ENCODE results near the gene ATP4B.

The ATP4B gene

GRCh38 chr13:113656831-113657671 is 947 bp downstream of the ATP4B start:
- no peak for DNase-seq (ENCODE audit: low read depth)

DNA sequence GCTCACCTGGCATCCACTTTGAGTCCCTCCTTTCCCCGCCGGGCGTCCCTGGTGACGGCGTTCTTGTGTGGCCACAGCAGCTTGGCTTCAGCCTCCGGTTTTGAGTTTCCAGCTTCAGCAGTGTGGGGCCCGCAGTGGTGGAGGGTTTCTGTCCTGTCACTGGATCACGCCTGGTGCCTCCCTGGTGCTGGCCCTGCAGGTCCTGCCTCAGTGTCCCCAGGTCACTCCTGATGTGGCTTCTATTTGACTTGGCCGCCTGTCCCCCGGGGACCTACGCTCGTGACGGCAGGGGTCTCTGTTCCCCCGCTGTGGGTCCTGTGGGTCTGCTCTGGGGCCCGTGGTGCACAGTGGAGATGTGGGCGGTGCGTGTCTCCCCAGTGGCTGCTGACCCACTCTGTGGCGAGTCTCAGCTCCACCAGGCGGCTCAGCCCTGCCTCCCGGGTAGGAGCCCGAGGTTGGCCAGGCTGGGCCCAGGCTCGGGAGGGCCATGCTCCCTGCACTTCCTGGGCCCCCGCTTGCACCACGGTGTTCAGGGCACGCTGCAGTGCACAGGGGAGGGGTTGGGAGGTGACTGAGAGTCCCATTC is 1.9 kb downstream of the ATP4B start:
- no peak for DNase-seq (ENCODE audit: low read depth)

GRCh38 chr13:113655346-113656002 is 2.5 kb downstream of the ATP4B start:
- DNase-seq (ENCODE audit: low read depth), result no peak

- no peak for DNase-seq (ENCODE audit: low read depth)
Observed at GRCh38 chr13:113654591-113655345, 3.2 kb downstream of the ATP4B start.

DNA sequence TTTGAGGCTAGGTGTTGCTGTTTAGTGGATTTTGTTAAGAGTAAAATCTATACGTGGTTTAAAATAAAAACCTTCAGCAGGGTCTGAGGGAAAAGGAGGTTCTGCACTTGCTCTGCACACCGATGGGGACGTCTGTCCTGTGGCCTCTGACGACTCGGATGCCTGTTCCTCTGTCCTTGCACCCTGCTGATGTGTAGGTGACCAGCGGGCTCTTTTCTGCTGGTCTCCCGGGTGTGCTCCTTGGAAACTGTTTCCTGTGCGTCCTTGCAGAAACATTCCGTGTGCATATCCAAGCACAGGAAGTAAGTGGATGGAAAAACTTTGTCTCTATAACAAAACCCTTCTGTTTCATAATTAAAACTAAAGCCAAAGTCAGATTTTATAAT is 3.8 kb downstream of the ATP4B start:
- no peak for DNase-seq (ENCODE audit: low read depth)

DNA sequence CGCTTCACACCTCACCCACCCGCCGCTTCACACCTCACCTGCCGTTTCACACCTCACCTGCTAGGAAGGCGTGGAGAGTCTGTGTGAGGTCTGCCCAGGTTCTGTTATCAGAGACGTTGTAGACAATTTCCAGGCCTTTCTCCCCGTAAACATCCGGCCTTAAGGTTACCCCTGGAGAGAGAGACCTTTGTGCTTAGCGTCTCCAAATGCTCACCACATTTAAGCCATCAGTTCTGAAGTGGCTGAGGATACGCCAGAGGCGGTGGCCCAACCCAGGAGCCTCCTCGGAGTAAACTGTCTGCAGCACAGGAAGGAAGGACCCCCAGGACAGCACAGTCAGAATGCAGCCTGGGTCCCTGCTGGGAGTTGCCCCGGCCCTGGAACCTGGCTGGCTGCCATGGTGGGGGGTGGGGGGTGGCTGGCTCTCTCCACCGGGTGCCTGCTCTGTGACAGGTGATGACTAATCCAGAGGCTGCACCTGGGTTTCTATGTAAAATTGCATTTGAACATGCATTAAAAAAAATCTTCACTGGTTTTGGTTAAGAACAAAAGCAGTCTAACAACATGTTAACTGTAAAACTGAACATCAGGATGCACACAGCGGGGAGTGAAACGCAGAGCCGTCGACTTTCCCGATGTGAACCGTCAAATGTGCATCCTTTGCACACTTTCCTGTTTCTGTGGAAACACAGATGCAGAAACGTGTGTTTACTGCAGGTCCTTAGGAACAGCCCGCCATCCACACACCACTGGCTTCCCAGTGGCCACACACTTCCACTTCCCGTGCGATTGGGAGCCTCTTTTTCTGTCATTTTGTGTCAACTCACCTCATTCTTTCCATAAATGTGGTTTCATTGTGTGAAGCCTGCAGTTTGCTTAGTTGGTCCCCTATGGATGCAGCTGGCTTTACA is 4.5 kb downstream of the ATP4B start:
- no peak for DNase-seq (ENCODE audit: low read depth)

DNA sequence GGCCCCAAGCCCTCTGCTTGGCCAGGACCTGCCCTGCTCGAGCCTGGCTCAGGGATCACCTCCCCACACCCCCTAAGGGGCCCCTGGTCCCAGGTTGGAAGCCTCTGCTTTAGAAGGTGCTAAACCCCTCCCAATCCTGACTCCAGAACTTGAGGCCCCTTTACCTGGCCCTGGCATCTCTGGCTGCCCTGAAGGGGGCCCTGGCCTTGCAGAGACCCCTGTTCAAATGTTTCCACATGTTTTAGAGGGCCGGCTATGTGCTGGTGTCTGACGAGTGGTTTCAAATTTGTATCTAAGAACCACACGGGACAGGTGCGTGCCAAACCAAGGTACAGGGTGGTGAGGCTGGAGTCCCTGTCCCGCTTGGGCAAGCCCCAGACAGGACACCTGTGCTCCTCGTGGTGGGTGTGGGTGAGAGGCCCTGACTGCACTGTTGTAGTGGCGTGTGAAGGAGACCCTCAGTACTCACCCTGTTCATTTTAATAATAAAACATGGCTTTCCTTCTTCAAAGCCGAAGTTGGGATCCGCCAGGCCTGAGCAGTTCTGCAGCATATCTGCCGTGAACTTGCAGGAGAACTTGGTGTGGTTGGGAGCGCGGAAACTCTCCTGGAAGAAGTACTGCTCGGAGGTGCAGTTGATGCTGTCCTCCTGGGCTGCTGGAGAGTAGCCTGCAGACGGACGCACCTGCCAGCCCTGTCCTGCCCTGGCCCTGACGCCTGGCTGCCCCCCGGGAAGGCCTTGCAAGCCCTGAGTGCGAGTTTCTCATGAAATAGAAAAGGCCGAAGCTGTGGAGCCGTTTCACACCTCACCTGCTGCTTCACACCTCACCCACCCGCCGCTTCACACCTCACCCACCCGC is 5.4 kb downstream of the ATP4B start:
- DNase-seq (ENCODE audit: low read depth), result no peak

GRCh38 chr13:113651511-113652403 is 6.2 kb downstream of the ATP4B start:
- no peak for DNase-seq (ENCODE audit: low read depth)

DNA sequence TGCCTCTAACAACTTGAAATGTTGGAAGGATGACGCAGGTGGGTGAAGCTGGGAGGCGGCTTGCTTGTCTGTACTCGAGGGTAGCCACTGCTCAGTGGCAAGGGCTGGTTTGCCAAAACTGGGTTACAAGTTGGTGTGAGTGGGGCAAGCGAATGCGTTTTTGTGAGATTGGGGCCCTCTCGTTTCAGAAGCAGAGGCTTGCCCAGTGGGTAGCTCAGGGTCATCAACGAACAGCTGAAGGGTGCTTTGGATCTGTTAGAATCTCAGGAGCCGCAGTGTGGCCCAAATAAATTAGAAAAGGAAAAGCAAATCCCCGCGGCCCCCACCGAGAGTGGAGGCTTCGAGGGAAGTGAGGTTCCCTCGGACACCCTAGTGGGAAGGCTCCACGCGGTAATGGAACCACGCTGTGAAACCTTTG is 7.3 kb downstream of the ATP4B start:
- no peak for DNase-seq (ENCODE audit: low read depth)

DNA sequence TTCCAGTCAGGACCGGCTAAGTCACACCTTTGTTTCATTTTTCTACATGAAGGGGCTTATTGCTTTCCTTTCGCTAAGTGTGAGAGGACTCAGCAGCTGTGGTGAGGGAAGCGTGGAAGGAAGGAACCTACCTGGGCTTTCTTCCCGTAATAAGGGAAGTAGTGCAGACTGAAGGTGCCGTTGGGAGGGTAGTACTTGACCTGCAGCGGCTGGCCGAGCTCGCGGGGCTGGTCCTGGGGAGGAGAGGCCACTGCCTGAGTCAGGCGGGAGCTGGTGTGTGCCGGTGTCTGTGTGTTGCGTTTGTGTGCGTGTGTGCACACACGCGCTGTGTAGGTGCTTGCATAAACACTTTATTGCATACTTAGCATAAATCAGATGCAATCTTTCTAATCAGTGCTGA is 7.7 kb downstream of the ATP4B start:
- DNase-seq (ENCODE audit: low read depth), result no peak

DNA sequence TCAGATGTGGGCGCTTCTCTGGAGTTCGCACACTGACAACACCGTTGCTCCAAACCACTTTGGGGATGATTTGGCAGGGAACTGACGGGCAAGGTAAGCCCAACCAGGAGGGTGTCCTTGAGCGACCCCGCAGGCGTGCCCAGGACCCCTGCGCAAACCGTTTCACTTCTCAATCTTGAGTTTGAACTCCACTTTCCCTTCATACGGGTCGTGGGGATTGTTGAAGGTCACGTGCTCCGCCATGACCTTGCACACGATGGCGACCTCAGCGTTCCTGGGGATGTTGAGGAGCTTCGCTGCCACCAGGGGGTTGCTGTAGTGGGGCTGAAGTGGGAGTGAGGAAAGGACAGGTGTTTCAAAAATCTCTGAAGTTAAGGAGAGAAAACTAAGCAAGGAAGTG is 8.8 kb downstream of the ATP4B start:
- DNase-seq (ENCODE audit: low read depth), result no peak

GRCh38 chr13:113648216-113648610 is 9.8 kb downstream of the ATP4B start:
- DNase-seq (ENCODE audit: low read depth), result no peak

- peak; percentile 31 for DNase-seq (ENCODE audit: low read depth)
Observed at GRCh38 chr13:113647351-113648215, 10.4 kb downstream of the ATP4B start.

- DNase-seq (ENCODE audit: low read depth), result no peak
Observed at GRCh38 chr13:113646921-113647340, 11.1 kb downstream of the ATP4B start.

- DNase-seq (ENCODE audit: low read depth), result no peak
Observed at GRCh38 chr13:113646376-113646775, 11.6 kb downstream of the ATP4B start.

- no peak for DNase-seq (ENCODE audit: low read depth)
Observed at GRCh38 chr13:113645329-113645728, 12.7 kb downstream of the ATP4B start.

DNA sequence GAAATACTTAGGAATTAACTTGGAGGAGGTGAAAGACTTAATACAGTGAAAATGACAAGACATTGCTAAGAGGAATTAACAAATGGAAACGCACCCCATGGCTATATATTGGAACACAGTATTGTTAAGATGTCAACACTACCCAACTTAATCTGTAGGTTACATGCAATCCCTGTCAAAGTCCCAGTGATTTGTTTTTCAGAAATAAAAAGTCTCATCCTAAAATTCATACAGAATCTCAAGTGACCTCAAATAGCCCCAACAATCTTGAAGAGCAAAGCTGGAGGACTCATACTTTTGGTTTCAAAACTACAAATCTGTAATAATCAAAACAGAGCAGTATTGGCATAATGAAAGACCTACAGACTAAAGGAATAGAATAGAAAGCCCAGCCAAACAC is 13.2 kb downstream of the ATP4B start:
- DNase-seq (ENCODE audit: low read depth), result no peak

DNA sequence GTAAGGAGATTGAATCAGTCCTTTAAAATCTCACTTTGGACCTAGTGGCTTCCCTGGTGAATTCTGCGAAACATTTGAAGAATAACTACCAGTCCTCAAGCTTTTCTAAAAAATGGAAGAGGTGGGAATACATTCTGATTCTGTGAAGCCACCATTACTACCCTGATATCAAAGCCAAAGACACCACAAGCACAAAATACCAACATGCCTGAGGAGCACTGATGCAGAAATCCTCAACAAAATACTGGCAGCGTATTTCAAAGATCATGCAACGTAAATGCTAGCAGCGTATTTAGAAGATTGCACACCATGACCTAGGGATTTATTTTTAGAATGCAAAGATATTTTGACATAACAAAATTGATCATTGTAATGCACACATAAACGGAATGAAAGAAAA is 14.4 kb downstream of the ATP4B start:
- DNase-seq (ENCODE audit: low read depth), result no peak

Measured in EH (cell line).